Breast epithelium (tissue), 4 donors: ENCODE measurements around the gene FCSK. TPM values are rescaled to one million over a fixed set of nuclear protein-coding genes. Genes with fewer than 3 reads are reported as not detected.
"Not testable (repeated sequence)": the region's sequence is repeated elsewhere in the genome, so short reads cannot be mapped to it uniquely, and the experiment has no call there.

ENCODE experiments used
- DNase-seq, 2 donors: peaks; one replicate each; pipeline ENCODE4 v3.0.0-alpha.2; 2019; ENCODE audit warnings: low spot score in 2 of 2
- H3K27ac ChIP-seq, 2 donors: fragments of 200-600 bp; sonication (generic) in 1 of 2; one replicate each; pipeline ENCODE4 v1.5.1; 2016 to 2019; ENCODE audit warnings: mild to moderate bottlenecking in 1 of 2
- H3K27me3 ChIP-seq, 2 donors: fragments of 200-600 bp; sonication (generic) in 1 of 2; one replicate each; pipeline versions ENCODE4 v1.5.1 to v1.6.0; 2017 to 2019; ENCODE audit warnings: control low read depth in 1 of 2, mild to moderate bottlenecking in 1 of 2
- H3K36me3 ChIP-seq: fragments of 200-600 bp; one replicate; pipeline ENCODE4 v1.5.1; 2019
- H3K4me1 ChIP-seq, 2 donors: fragments of 200-600 bp; sonication (generic); one replicate each; pipeline ENCODE4 v1.5.1; 2016 to 2019; ENCODE audit warnings: control low read depth in 1 of 2
- H3K4me3 ChIP-seq, 3 donors: fragments of 200-600 bp; sonication (generic); 1 replicate in 2 of 3; 2 replicates in 1 of 3; pipeline ENCODE4 v1.5.1; 2016 to 2019; ENCODE audit warnings: mild to moderate bottlenecking in 3 of 3, moderate library complexity in 2 of 3
- H3K9me3 ChIP-seq, 2 donors: fragments of 200-600 bp; sonication (generic) in 1 of 2; one replicate each; pipeline ENCODE4 v1.5.1; 2016 to 2019; ENCODE audit warnings: control low read depth in 1 of 2
- CTCF ChIP-seq, 3 donors: fragments of 450-650 bp; IDR thresholded peaks; one replicate each; pipeline ENCODE4 v1.5.1; 2016 to 2017; ENCODE audit warnings: antibody characterized with exemption in 3 of 3, mild to moderate bottlenecking in 3 of 3, moderate library complexity in 3 of 3
- POLR2A ChIP-seq: fragments of 450-650 bp; IDR thresholded peaks from one replicate; pipeline ENCODE4 v1.6.1; 2016; ENCODE audit warnings: antibody characterized with exemption, mild to moderate bottlenecking, moderate library complexity
- POLR2AphosphoS5 ChIP-seq, 3 donors: sonication (generic); formaldehyde crosslinking; IDR thresholded peaks; one replicate each; pipeline ENCODE4 v1.6.1; 2017; ENCODE audit warnings: antibody characterized with exemption in 3 of 3
- intact Hi-C: fragments of 100-400 bp; cut with DNase I; formaldehyde crosslinking; loops from one replicate; pipeline ENCODE4 v1.15.1; 2023; ENCODE audit warnings: low total_unique reads
- total RNA-seq, 3 donors: library from RNA; depleted of rRNA; stranded (reverse); fragments of >200 nt; gene quantifications; one replicate each; pipeline ENCODE4 v1.1.0, GENCODE V29; 2016

Gene FCSK
- total RNA-seq, 3 donors from 2014 or later, result 10.7 to 27.8 (median 18.0) TPM

GRCh38 chr16:70444249-70445063 lies 9.9 kb upstream of the FCSK start:
- peak overlapping the region in 1 of 2 donors; percentile 43 for H3K27ac ChIP-seq

GRCh38 chr16:70448075-70448474 lies 6.3 kb upstream of the FCSK start:
- Histone ChIP-seq H3K4me1 (no peaks in the 10 kb centered on the region), H3K27ac (no peak overlapping the region), H3K36me3 (no peaks in the 10 kb centered on the region), H3K4me3 (no peak overlapping the region), H3K9me3 (no peaks in the 10 kb centered on the region), H3K27me3 (no peaks in the 10 kb centered on the region)
- TF ChIP-seq CTCF (IDR thresholded peaks at IDR 0.05) (no peak), POLR2A (no peak), POLR2AphosphoS5 (IDR thresholded peaks at IDR 0.05) (no peak)
- intact Hi-C loops, result loop anchor here (10.0 kb wide), 1 partner anchor 343 kb away; no protein-coding TSS in a partner anchor
- DNase-seq, result no peak

More at GRCh38 chr16:70444249-70445063, 9.9 kb upstream of the FCSK start:
- intact Hi-C loops, result loop anchor here (10.0 kb wide), 1 partner anchor 340 kb away; no protein-coding TSS in a partner anchor
- no peaks in the 10 kb centered on the region for H3K36me3 ChIP-seq
- no peaks in the 10 kb centered on the region for H3K9me3 ChIP-seq
- no peak for DNase-seq
- no peak for TF ChIP-seq POLR2A
- TF ChIP-seq POLR2AphosphoS5 (IDR thresholded peaks at IDR 0.05), result no peak
- no peak overlapping the region for H3K4me3 ChIP-seq
- no peaks in the 10 kb centered on the region for H3K4me1 ChIP-seq
- no peaks in the 10 kb centered on the region for H3K27me3 ChIP-seq

DNA sequence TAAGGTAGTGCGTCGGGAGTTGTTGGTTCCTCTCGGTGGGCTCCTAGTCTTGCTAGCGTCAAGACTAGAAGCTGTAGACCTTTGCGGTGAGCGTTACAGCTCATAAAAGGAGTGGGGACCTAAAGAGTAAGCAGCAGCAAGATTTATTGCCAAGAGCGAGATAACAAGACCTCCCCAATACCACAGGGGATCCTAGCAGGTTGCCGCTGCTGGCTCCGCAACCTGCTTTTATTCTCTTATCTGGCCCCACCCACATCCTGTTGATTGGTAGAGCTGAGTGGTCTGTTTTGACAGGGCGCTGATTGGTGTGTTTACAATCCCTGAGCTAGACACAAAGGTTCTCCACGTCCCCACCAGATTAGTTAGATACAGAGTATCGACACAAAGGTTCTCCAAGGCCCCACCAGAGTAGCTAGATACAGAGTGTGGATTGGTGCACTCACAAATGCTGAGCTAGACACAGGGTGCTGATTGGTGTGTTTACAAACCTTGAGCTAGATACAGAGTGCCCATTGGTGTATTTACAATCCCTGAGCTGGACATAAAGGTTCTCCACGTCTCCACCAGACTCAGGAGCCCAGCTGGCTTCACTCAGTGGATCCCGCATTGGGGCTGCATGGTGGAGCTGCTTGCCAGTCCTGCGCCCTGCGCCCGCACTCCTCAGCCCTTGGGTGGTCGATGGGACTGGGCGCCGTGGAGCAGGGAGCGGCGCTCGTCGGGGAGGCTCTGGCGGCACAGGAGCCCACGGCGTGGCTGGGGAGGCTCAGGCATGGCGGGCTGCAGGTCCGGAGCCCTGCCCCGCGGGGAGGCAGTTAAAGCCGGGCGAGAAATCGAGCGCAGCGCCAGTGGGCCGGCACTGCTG lies 4.0 kb upstream of the FCSK start:
- H3K27me3 ChIP-seq, H3K36me3 ChIP-seq, H3K9me3 ChIP-seq, intact Hi-C loops, DNase-seq, H3K27ac ChIP-seq, H3K4me1 ChIP-seq: not testable (repeated sequence)
- peak overlapping the region in 2 of 3 donors; percentile 47 to 51 for H3K4me3 ChIP-seq

- intact Hi-C loops, H3K4me1 ChIP-seq, H3K27me3 ChIP-seq, H3K27ac ChIP-seq, H3K9me3 ChIP-seq, H3K36me3 ChIP-seq, DNase-seq: not testable (repeated sequence)
- H3K4me3 ChIP-seq, result peak overlapping the region in 2 of 3 donors; percentile 47 to 51
Measured at GRCh38 chr16:70451004-70451340, 3.4 kb upstream of the FCSK start.

DNA sequence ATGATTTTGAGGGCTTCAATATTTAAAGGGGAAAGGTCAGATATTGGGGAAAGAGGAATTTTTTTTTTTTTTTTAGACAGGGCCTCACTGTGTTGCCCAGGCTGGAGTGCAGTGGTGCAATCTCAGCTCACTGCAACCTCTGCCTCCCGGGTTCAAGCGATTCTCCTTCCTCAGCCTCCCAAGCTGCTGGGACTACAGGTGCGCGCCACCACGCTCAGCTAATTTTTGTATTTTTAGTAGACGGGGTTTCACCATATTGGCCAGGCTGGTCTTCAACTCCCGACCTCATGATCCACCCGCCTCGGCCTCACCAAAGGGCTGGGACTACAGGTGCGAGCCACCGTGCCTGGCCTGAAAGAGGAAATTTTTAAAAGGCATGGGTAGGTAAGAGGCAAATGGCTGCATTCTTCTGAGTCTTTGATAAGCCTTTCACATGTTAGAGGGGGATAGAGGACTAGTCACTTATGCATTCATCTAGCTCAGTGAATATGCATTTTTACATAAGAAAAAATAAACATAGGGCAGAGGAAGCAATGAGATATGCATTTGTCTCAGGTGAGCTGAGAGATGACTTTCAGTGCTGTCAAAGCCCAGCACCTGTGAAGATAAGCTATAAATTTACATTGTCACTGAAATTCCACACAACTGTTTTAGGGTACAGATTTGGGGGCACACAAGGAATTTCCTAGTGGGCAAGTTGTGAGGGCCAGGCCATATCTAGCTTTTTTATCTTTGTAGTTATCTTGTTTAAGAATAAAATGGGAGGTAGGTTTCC lies 1.1 kb upstream of the FCSK start:
- H3K27ac ChIP-seq, result no peak overlapping the region
- TF ChIP-seq CTCF (IDR thresholded peaks at IDR 0.05) (no peak), POLR2A (no peak), POLR2AphosphoS5 (IDR thresholded peaks at IDR 0.05) (no peak)
- no peak for DNase-seq
- intact Hi-C loops, result no loop called here
- H3K9me3 ChIP-seq, result no peaks in the 10 kb centered on the region
- peak overlapping the region; percentile 81 to 95 (median 93) for H3K4me3 ChIP-seq
- H3K27me3 ChIP-seq, result no peaks in the 10 kb centered on the region
- H3K4me1 ChIP-seq, result no peaks in the 10 kb centered on the region
- H3K36me3 ChIP-seq, result no peaks in the 10 kb centered on the region

DNA sequence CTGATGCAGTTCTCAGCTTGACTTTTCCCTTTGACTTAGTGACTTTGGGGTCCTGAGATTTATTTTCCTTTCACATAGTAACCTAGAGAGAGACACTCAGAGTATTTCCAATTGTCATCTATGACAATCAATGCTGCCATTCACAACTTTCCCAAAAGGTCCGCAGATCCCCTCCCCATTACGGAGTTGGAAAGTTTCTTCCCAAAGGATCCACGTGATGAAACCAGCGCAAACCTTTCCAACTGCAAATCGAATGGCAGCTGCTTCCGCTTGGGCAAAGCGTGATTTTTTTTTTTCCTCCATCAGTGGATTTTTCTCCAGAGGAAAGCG lies 538 bp upstream of the FCSK start:
- no peak for TF ChIP-seq POLR2AphosphoS5 (IDR thresholded peaks at IDR 0.05)
- TF ChIP-seq CTCF (IDR thresholded peaks at IDR 0.05), result no peak
- no peak for TF ChIP-seq POLR2A
- H3K36me3 ChIP-seq, result no peaks in the 10 kb centered on the region
- no peak for DNase-seq
- no peaks in the 10 kb centered on the region for H3K9me3 ChIP-seq
- no peaks in the 10 kb centered on the region for H3K27me3 ChIP-seq
- H3K27ac ChIP-seq, result peak overlapping the region in 1 of 2 donors; percentile 97
- H3K4me3 ChIP-seq, result peak overlapping the region; percentile 81 to 95 (median 93)
- no peaks in the 10 kb centered on the region for H3K4me1 ChIP-seq
- intact Hi-C loops, result no loop called here
